Cerebellar nuclear complex (tissue), 1 donor: ENCODE measurements around the gene RPL26.

Source experiments
- DNase-seq, 2 experiments: peaks; one replicate each; lab custom pipeline; 2025; lab: John Stamatoyannopoulos, UW

Gene RPL26

GRCh38 chr17:8383143-8383822 lies at the start of gene RPL26:
Gene RPL26, minus strand, starts transcription at chr17:8383193. Its CDS starts 883 bp downstream, at chr17:8382310.
- peak; percentile 71 to 87 for DNase-seq

GRCh38 chr17:8430966-8431365 lies 48.0 kb upstream of the RPL26 start:
- no peak for DNase-seq

- DNase-seq, result no peak
Measured at GRCh38 chr17:8426802-8427201, 43.8 kb upstream of the RPL26 start.

- DNase-seq, result no peak
Measured at GRCh38 chr17:8426094-8426720, 43.2 kb upstream of the RPL26 start.

GRCh38 chr17:8421571-8421970 lies 38.6 kb upstream of the RPL26 start:
- DNase-seq, result no peak

GRCh38 chr17:8420041-8420934 lies 37.3 kb upstream of the RPL26 start:
- DNase-seq, result no peak

GRCh38 chr17:8419305-8419704 lies 36.3 kb upstream of the RPL26 start:
- DNase-seq, result no peak

- no peak for DNase-seq
Measured at GRCh38 chr17:8418471-8418870, 35.5 kb upstream of the RPL26 start.

- no peak for DNase-seq
Measured at GRCh38 chr17:8417806-8418205, 34.8 kb upstream of the RPL26 start.

GRCh38 chr17:8413938-8414337 lies 30.9 kb upstream of the RPL26 start:
- no peak for DNase-seq

- DNase-seq, result no peak
Measured at GRCh38 chr17:8413328-8413727, 30.3 kb upstream of the RPL26 start.

GRCh38 chr17:8412089-8412488 lies 29.1 kb upstream of the RPL26 start:
- no peak for DNase-seq

GRCh38 chr17:8410883-8411238 lies 27.9 kb upstream of the RPL26 start:
- no peak for DNase-seq

GRCh38 chr17:8409966-8410882 lies 27.2 kb upstream of the RPL26 start:
- peak in 1 of 2 experiments; percentile 52 for DNase-seq

GRCh38 chr17:8408371-8408770 lies 25.4 kb upstream of the RPL26 start:
- no peak for DNase-seq

GRCh38 chr17:8406174-8406573 lies 23.2 kb upstream of the RPL26 start:
- no peak for DNase-seq

- DNase-seq, result no peak
Measured at GRCh38 chr17:8405499-8406016, 22.6 kb upstream of the RPL26 start.

- DNase-seq, result no peak
Measured at GRCh38 chr17:8402921-8403536, 20.0 kb upstream of the RPL26 start.

- no peak for DNase-seq
Measured at GRCh38 chr17:8401107-8401506, 18.1 kb upstream of the RPL26 start.

GRCh38 chr17:8398980-8399379 lies 16.0 kb upstream of the RPL26 start:
- no peak for DNase-seq

- DNase-seq, result no peak
Measured at GRCh38 chr17:8397636-8398035, 14.6 kb upstream of the RPL26 start, which contains the start of gene RNF222. Gene RNF222, minus strand, starts transcription at chr17:8397827. Its CDS starts 4,366 bp downstream, at chr17:8393461.
